IMR-90 (cell line): ENCODE data around the gene ANO10. TPM values are rescaled to one million over a fixed set of nuclear protein-coding genes. Genes with fewer than 3 reads are reported as not detected.

ENCODE experiments used
- ATAC-seq: fragments of 200-7000 bp; cut with Tn5 transposase; 2 replicates; pipeline ENCODE4 v1.9.1; 2020; ENCODE audit warnings: low read depth, mild to moderate bottlenecking, moderate library complexity
- BruUV-seq: library from RNA; stranded (reverse); fragments of 400-500 nt; replicated peaks from 2 replicates; lab custom pipeline; 2021; lab: Mats Ljungman, UMichigan
- CTCF ChIA-PET: fragments of 300-600 bp; formaldehyde crosslinking; extraction: SDS; loops from one replicate; lab custom pipeline; 2021; ENCODE audit warnings: antibody characterized with exemption; lab: Yijun Ruan, JAX
- POLR2A ChIA-PET: fragments of 300-600 bp; sonication (Branson Sonifier 250); formaldehyde crosslinking; loops from one replicate; lab custom pipeline; 2022; ENCODE audit warnings: antibody characterized with exemption; ENCODE audit not compliant: unreplicated experiment; lab: Charles Lee
- DNase-seq: peaks from one replicate; pipeline ENCODE4 v3.0.0; 2013
- H2AFZ ChIP-seq: replicated peaks from 2 replicates; pipeline ENCODE3; 2013; ENCODE audit warnings: low read length, mild to moderate bottlenecking; ENCODE audit not compliant: poor library complexity
- H2AK5ac ChIP-seq: 2 replicates; pipeline ENCODE4 v1.6.1; 2013; ENCODE audit warnings: low read depth, low read length, inconsistent platforms
- H2AK9ac ChIP-seq: replicated peaks from 2 replicates; pipeline ENCODE3; 2013; ENCODE audit warnings: mild to moderate bottlenecking, low read depth, low read length, moderate library complexity; ENCODE audit not compliant: poor library complexity
- H2BK120ac ChIP-seq: 2 replicates; pipeline ENCODE4 v1.6.1; 2013; ENCODE audit warnings: low read depth, low read length, inconsistent platforms
- H2BK15ac ChIP-seq: 3 replicates; pipeline ENCODE4 v1.6.1; 2013; ENCODE audit warnings: low read depth, low read length, inconsistent platforms
- H2BK20ac ChIP-seq: 2 replicates; pipeline ENCODE4 v1.6.1; 2013; ENCODE audit warnings: low read depth, mild to moderate bottlenecking, inconsistent platforms, low read length, moderate library complexity
- H2BK5ac ChIP-seq: 2 replicates; pipeline ENCODE4 v1.6.1; 2013; ENCODE audit warnings: mild to moderate bottlenecking, low read depth, low read length, inconsistent platforms; ENCODE audit not compliant: poor library complexity, severe bottlenecking
- H3K14ac ChIP-seq: replicated peaks from 2 replicates; pipeline ENCODE4 v1.6.1; 2013; ENCODE audit warnings: low read depth, low read length, inconsistent platforms
- H3K18ac ChIP-seq: 2 replicates; pipeline ENCODE4 v1.6.1; 2013; ENCODE audit warnings: low read depth, low read length, control low read depth
- H3K23ac ChIP-seq: 2 replicates; pipeline ENCODE4 v1.6.1; 2013; ENCODE audit warnings: low read depth, low read length, inconsistent platforms
- H3K27ac ChIP-seq: 2 replicates; pipeline ENCODE4 v1.5.1; 2013; ENCODE audit warnings: mild to moderate bottlenecking, control low read depth, low read length; ENCODE audit not compliant: insufficient read depth
- H3K27me3 ChIP-seq: 2 replicates; pipeline ENCODE4 v1.6.1; 2013; ENCODE audit warnings: low read length; ENCODE audit not compliant: control insufficient read depth, insufficient read depth
- H3K36me3 ChIP-seq: 2 replicates; pipeline ENCODE4 v1.6.1; 2013; ENCODE audit warnings: low read length, mixed read lengths; ENCODE audit not compliant: control insufficient read depth, insufficient read depth
- H3K4ac ChIP-seq: 2 replicates; pipeline ENCODE4 v1.6.1; 2013; ENCODE audit warnings: low read depth, low read length, inconsistent platforms
- H3K4me1 ChIP-seq: 2 replicates; pipeline ENCODE4 v1.6.1; 2013; ENCODE audit warnings: low read length, mixed read lengths; ENCODE audit not compliant: control insufficient read depth, insufficient read depth
- H3K4me2 ChIP-seq: 2 replicates; pipeline ENCODE4 v1.6.1; 2013; ENCODE audit warnings: low read depth, mild to moderate bottlenecking, control low read depth, low read length, moderate library complexity
- H3K4me3 ChIP-seq: 2 replicates; pipeline ENCODE4 v1.5.1; 2013; ENCODE audit warnings: low read depth, mild to moderate bottlenecking, control low read depth, low read length, moderate library complexity; ENCODE audit not compliant: insufficient read depth
- H3K56ac ChIP-seq: 2 replicates; pipeline ENCODE4 v1.6.1; 2013; ENCODE audit warnings: low read length, inconsistent platforms; ENCODE audit not compliant: insufficient read depth; ENCODE audit errors: extremely low read depth
- H3K79me1 ChIP-seq, 2 experiments: 2 replicates each; pipeline ENCODE4 v1.6.1; 2013; ENCODE audit warnings: low read length in 2 of 2, inconsistent platforms in 1 of 2, low read depth in 1 of 2
- H3K9ac ChIP-seq: 2 replicates; pipeline ENCODE4 v1.6.1; 2013; ENCODE audit warnings: low read depth, low read length, control low read depth
- H3K9me1 ChIP-seq: 2 replicates; pipeline ENCODE4 v1.6.1; 2013; ENCODE audit warnings: low read length, inconsistent platforms; ENCODE audit not compliant: insufficient read depth
- H3K9me3 ChIP-seq: 2 replicates; pipeline ENCODE4 v1.6.1; 2013; ENCODE audit warnings: low read length; ENCODE audit not compliant: control insufficient read depth, insufficient read depth
- H4K20me1 ChIP-seq: 2 replicates; pipeline ENCODE4 v1.6.1; 2013; ENCODE audit warnings: low read length, inconsistent platforms; ENCODE audit not compliant: insufficient read depth
- H4K5ac ChIP-seq: 2 replicates; pipeline ENCODE4 v1.6.1; 2013; ENCODE audit warnings: mild to moderate bottlenecking, low read depth, low read length, control low read depth
- H4K8ac ChIP-seq, 2 experiments: 2 replicates each; pipeline ENCODE4 v1.6.1; 2013; ENCODE audit warnings: low read depth in 2 of 2, low read length in 2 of 2, control low read depth in 1 of 2, inconsistent platforms in 1 of 2
- H4K91ac ChIP-seq: 2 replicates; pipeline ENCODE4 v1.6.1; 2013; ENCODE audit warnings: low read depth, low read length, inconsistent platforms; ENCODE audit not compliant: insufficient read depth
- BHLHE40 ChIP-seq: fragments of 150-350 bp; IDR thresholded peaks from 2 replicates; pipeline ENCODE4 v1.6.1; 2016; ENCODE audit warnings: mild to moderate bottlenecking, low read depth, low read length
- CEBPB ChIP-seq: IDR thresholded peaks from 2 replicates; pipeline ENCODE4 v1.6.1; 2012; ENCODE audit warnings: low read depth, low read length, improper control_type of control experiment
- ELK1 ChIP-seq: fragments of 150-350 bp; IDR thresholded peaks from 2 replicates; pipeline ENCODE4 v1.6.1; 2016; ENCODE audit warnings: low read depth, mild to moderate bottlenecking, low read length, moderate library complexity, borderline replicate concordance
- FOS ChIP-seq: fragments of 150-350 bp; IDR thresholded peaks from 2 replicates; pipeline ENCODE4 v1.6.1; 2016; ENCODE audit warnings: low read depth, low read length
- MXI1 ChIP-seq: IDR thresholded peaks from 2 replicates; pipeline ENCODE4 v1.6.1; 2012; ENCODE audit warnings: low read depth, mild to moderate bottlenecking, low read length, moderate library complexity, borderline replicate concordance
- POLR2A ChIP-seq: IDR thresholded peaks from 2 replicates; pipeline ENCODE4 v1.6.1; 2012; ENCODE audit warnings: mild to moderate bottlenecking, low read depth, low read length
- RAD21 ChIP-seq: IDR thresholded peaks from 2 replicates; pipeline ENCODE4 v1.6.1; 2012; ENCODE audit warnings: low read length, improper control_type of control experiment
- RFX5 ChIP-seq: IDR thresholded peaks from 2 replicates; pipeline ENCODE4 v1.8.0; 2012; ENCODE audit warnings: low read depth, mild to moderate bottlenecking, low read length, moderate library complexity
- SMC3 ChIP-seq: fragments of 150-350 bp; IDR thresholded peaks from 2 replicates; pipeline ENCODE4 v1.6.1; 2016; ENCODE audit warnings: low read depth, mild to moderate bottlenecking, antibody characterized with exemption, low read length, moderate library complexity
- WGBS, 2 experiments: methylation state at CpG; one replicate each; pipeline versions ENCODE4 v1.1.5 to v1.1.7; 2013; ENCODE audit warnings: missing lambda C conversion rate in 2 of 2; ENCODE audit not compliant: insufficient read length in 1 of 2; ENCODE audit errors: extremely low coverage in 2 of 2; 5-methylcytosine and 5-hydroxymethylcytosine counted together
- dilution Hi-C: fragments of 300-500 bp; cut with HindIII; formaldehyde crosslinking; loops from one replicate; pipeline ENCODE4 v1.14.3; 2018; ENCODE audit warnings: low sequenced_read_pairs; ENCODE audit not compliant: unreplicated experiment
- in situ Hi-C: fragments of 300-500 bp; cut with MboI; formaldehyde crosslinking; loops from 3 replicates; pipeline ENCODE4 v1.14.3; 2019; ENCODE audit warnings: low sequenced_read_pairs, inconsistent platforms, mixed read lengths
- intact Hi-C: fragments of 100-400 bp; cut with micrococcal nuclease; formaldehyde crosslinking; loops from 2 replicates; pipeline ENCODE4 v1.10.0; 2022
- polyA plus RNA-seq, 3 experiments: library from polyadenylated mRNA; depleted of rRNA; stranded (reverse); fragments of >200 nt; gene quantifications; 2 replicates each; pipeline ENCODE4 v1.2.3, GENCODE V29; 2012; ENCODE audit warnings: low replicate concordance in 1 of 3
- total RNA-seq: library from RNA; depleted of rRNA; stranded (reverse); fragments of >200 nt; gene quantifications from 2 replicates; pipeline ENCODE4 v1.2.3, GENCODE V29; 2012

ANO10 gene
- total and polyA plus RNA-seq, 2 of the 4 experiments (the other 2 are of a cell fraction) = 28.5 to 41.6 TPM

- BruUV-seq = no TSS peak
- dilution Hi-C loops = no loop called here
- in situ Hi-C loops = no loop called here
Observed at GRCh38 chr3:43580181-43580580, 41.6 kb downstream of the ANO10 start.

More at GRCh38 chr3:43580181-43580580, 41.6 kb downstream of the ANO10 start:
- H2BK20ac ChIP-seq = no peak overlapping the region
- no peak overlapping the region for H4K8ac ChIP-seq
- H3K23ac ChIP-seq = no peak overlapping the region
- no peak overlapping the region for H3K27ac ChIP-seq
- H3K4ac ChIP-seq = no peak overlapping the region
- no peak overlapping the region for H3K14ac ChIP-seq
- intact Hi-C loops = no loop called here
- no peak overlapping the region for H3K56ac ChIP-seq
- H2AK9ac ChIP-seq = no peak overlapping the region
- no peak overlapping the region for H2BK5ac ChIP-seq
- TF ChIP-seq CEBPB (no peak), RFX5 (no peak), FOS (no peak), BHLHE40 (no peak), ELK1 (no peak), RAD21 (no peak), POLR2A (no peak), MXI1 (no peak), SMC3 (no peak)
- no peak overlapping the region for H3K4me3 ChIP-seq
- CTCF ChIA-PET = interaction anchor here (0.6 kb wide), 1 partner anchor 426 kb away, joined by 4 read pairs; no protein-coding TSS in a partner anchor
- ATAC-seq = no peak
- no peak overlapping the region for H2AFZ ChIP-seq
- H3K9me3 ChIP-seq = no peaks in the 10 kb centered on the region
- no peak overlapping the region for H2BK120ac ChIP-seq
- H3K4me1 ChIP-seq = peaks cover 4% of the 10 kb centered on the region
- no peak overlapping the region for H2BK15ac ChIP-seq
- no peak overlapping the region for H3K9ac ChIP-seq
- H3K36me3 ChIP-seq = peaks cover 11% of the 10 kb centered on the region
- no peaks in the 10 kb centered on the region for H4K20me1 ChIP-seq
- peaks cover 4 to 15% of the 10 kb centered on the region in 2 experiments; a peak in 1 of 4 replicates for H3K79me1 ChIP-seq
- H3K4me2 ChIP-seq = no peak overlapping the region
- H3K18ac ChIP-seq = no peak overlapping the region
- no peak overlapping the region for H4K5ac ChIP-seq
- peaks cover 9% of the 10 kb centered on the region for H3K9me1 ChIP-seq
- H3K27me3 ChIP-seq = no peaks in the 10 kb centered on the region
- WGBS, 2 experiments = 86% methylated on average over 2 of the region's 6 CpGs; no CpG with 5 or more reads in 1 of the 2 experiments
- DNase-seq = no peak
- H4K91ac ChIP-seq = no peak overlapping the region
- H2AK5ac ChIP-seq = no peak overlapping the region
- POLR2A ChIA-PET = no interaction called here
